WTC11 (cell line): ENCODE results near the gene IL5.
A peak's percentile ranks its signal among the peaks of the same experiment; 100 is the strongest.

Source experiments
- ELF4 ChIP-seq: sonication (generic); formaldehyde crosslinking; IDR thresholded peaks from 2 replicates; pipeline ENCODE4 v1.8.1; 2022; ENCODE audit warnings: low read depth, mild to moderate bottlenecking, moderate library complexity, missing genetic modification reagents
- JAZF1 ChIP-seq: fragments of 250-450 bp; sonication (Bioruptor Pico); IDR thresholded peaks from 2 replicates; pipeline ENCODE4 v1.9.0; 2021; ENCODE audit warnings: moderate library complexity, mild to moderate bottlenecking, inconsistent platforms
- JUN ChIP-seq: sonication (generic); formaldehyde crosslinking; IDR thresholded peaks from 2 replicates; pipeline ENCODE4 v1.8.0; 2023; ENCODE audit warnings: mild to moderate bottlenecking, missing genetic modification reagents
- NR2C2 ChIP-seq: sonication (generic); formaldehyde crosslinking; IDR thresholded peaks from 2 replicates; pipeline ENCODE4 v1.8.0; 2022; ENCODE audit warnings: mild to moderate bottlenecking, missing genetic modification reagents
- ZBTB43 ChIP-seq: sonication (generic); formaldehyde crosslinking; IDR thresholded peaks from 2 replicates; pipeline ENCODE4 v1.8.1; 2023; ENCODE audit warnings: mild to moderate bottlenecking, missing genetic modification reagents
- ZNF317 ChIP-seq: sonication (generic); formaldehyde crosslinking; IDR thresholded peaks from 2 replicates; pipeline ENCODE4 v1.8.1; 2023; ENCODE audit warnings: low read depth, mild to moderate bottlenecking, moderate library complexity, missing genetic modification reagents, borderline replicate concordance
- TF ChIP-seq, protein P1 (sequence below): fragments of 200-600 bp; IDR thresholded peaks from 2 replicates; pipeline ENCODE4 v1.8.0; 2022; ENCODE audit warnings: antibody characterized with exemption
- TF ChIP-seq, protein P2 (sequence below): sonication (generic); formaldehyde crosslinking; IDR thresholded peaks from 2 replicates; pipeline ENCODE4 v1.8.1; 2023; ENCODE audit warnings: mild to moderate bottlenecking, missing genetic modification reagents, moderate library complexity
- TF ChIP-seq, protein P3 (sequence below): sonication (generic); formaldehyde crosslinking; IDR thresholded peaks from 2 replicates; pipeline ENCODE4 v1.8.1; 2023; ENCODE audit warnings: mild to moderate bottlenecking, moderate library complexity, missing genetic modification reagents

GRCh38 chr5:132526290-132526973, 16.9 kb downstream of the IL5 start:
- no peak for TF ChIP-seq JAZF1
- TF ChIP-seq, protein P1, sequence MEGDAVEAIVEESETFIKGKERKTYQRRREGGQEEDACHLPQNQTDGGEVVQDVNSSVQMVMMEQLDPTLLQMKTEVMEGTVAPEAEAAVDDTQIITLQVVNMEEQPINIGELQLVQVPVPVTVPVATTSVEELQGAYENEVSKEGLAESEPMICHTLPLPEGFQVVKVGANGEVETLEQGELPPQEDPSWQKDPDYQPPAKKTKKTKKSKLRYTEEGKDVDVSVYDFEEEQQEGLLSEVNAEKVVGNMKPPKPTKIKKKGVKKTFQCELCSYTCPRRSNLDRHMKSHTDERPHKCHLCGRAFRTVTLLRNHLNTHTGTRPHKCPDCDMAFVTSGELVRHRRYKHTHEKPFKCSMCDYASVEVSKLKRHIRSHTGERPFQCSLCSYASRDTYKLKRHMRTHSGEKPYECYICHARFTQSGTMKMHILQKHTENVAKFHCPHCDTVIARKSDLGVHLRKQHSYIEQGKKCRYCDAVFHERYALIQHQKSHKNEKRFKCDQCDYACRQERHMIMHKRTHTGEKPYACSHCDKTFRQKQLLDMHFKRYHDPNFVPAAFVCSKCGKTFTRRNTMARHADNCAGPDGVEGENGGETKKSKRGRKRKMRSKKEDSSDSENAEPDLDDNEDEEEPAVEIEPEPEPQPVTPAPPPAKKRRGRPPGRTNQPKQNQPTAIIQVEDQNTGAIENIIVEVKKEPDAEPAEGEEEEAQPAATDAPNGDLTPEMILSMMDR = peak; percentile 89; the same call in 1 of the 2 replicates
- no peak for TF ChIP-seq ZNF317 (CRISPR knock-in tag)
- TF ChIP-seq ZBTB43 = no peak
- no peak for TF ChIP-seq JUN (CRISPR knock-in tag)
- no peak for TF ChIP-seq ELF4 (CRISPR knock-in tag)
- TF ChIP-seq, protein P2, sequence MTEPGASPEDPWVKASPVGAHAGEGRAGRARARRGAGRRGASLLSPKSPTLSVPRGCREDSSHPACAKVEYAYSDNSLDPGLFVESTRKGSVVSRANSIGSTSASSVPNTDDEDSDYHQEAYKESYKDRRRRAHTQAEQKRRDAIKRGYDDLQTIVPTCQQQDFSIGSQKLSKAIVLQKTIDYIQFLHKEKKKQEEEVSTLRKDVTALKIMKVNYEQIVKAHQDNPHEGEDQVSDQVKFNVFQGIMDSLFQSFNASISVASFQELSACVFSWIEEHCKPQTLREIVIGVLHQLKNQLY (CRISPR knock-in tag) = no peak
- TF ChIP-seq, protein P3, sequence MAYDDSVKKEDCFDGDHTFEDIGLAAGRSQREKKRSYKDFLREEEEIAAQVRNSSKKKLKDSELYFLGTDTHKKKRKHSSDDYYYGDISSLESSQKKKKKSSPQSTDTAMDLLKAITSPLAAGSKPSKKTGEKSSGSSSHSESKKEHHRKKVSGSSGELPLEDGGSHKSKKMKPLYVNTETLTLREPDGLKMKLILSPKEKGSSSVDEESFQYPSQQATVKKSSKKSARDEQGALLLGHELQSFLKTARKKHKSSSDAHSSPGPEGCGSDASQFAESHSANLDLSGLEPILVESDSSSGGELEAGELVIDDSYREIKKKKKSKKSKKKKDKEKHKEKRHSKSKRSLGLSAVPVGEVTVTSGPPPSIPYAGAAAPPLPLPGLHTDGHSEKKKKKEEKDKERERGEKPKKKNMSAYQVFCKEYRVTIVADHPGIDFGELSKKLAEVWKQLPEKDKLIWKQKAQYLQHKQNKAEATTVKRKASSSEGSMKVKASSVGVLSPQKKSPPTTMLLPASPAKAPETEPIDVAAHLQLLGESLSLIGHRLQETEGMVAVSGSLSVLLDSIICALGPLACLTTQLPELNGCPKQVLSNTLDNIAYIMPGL = no peak
- no peak for TF ChIP-seq NR2C2 (CRISPR knock-in tag)
